ENCODE data around the gene ZNF804B.

GRCh38 chr7:89182116-89182515, 422.6 kb downstream of the ZNF804B start:
- TF ChIP-seq POLR2AphosphoS5 (IDR thresholded peaks at IDR 0.05) (no peak), CTCF (IDR thresholded peaks at IDR 0.05) (no peak), POLR2A (IDR thresholded peaks at IDR 0.05) (no peak)
